K562 (cell line): ENCODE data around the gene NAA10. TPM values are rescaled to one million over a fixed set of nuclear protein-coding genes. Genes with fewer than 3 reads are reported as not detected.

Experiments used
- ARID1B ChIP-seq: fragments of 450-650 bp; IDR thresholded peaks from 2 replicates; pipeline ENCODE4 v1.6.1; 2016; ENCODE audit warnings: antibody characterized with exemption, mild to moderate bottlenecking, inconsistent platforms
- CBFA2T3 ChIP-seq: fragments of 450-650 bp; IDR thresholded peaks from 2 replicates; pipeline ENCODE4 v1.6.1; 2017
- ETV1 ChIP-seq: fragments of 450-650 bp; conservative IDR thresholded peaks from 2 replicates; pipeline ENCODE4 v1.6.1; 2016; ENCODE audit warnings: missing genetic modification characterization, control low read depth, low read depth, missing compliant biosample characterization
- GATAD2A ChIP-seq: fragments of 450-650 bp; IDR thresholded peaks from 2 replicates; pipeline ENCODE4 v1.6.1; 2017
- HDAC2 ChIP-seq: fragments of 450-650 bp; IDR thresholded peaks from 2 replicates; pipeline ENCODE4 v1.6.1; 2016; ENCODE audit warnings: mild to moderate bottlenecking
- HMGN3 ChIP-seq: IDR thresholded peaks from 2 replicates; pipeline ENCODE4 v1.6.1; 2011; ENCODE audit warnings: borderline replicate concordance, low read depth, mild to moderate bottlenecking, mixed read lengths, low read length; ENCODE audit not compliant: insufficient read length; ENCODE audit errors: extremely low read depth
- HNRNPK ChIP-seq: fragments of 200-400 bp; formaldehyde crosslinking; IDR thresholded peaks from one replicate; pipeline ENCODE4 v1.6.1; 2018; ENCODE audit warnings: mild to moderate bottlenecking, low read depth, low read length; ENCODE audit not compliant: poor library complexity, severe bottlenecking
- KHSRP ChIP-seq: fragments of 450-650 bp; IDR thresholded peaks from 2 replicates; pipeline ENCODE4 v1.6.1; 2017
- MAZ ChIP-seq, 2 experiments: fragments of 450-650 bp in 1 of 2; sonication (generic) in 1 of 2; formaldehyde crosslinking; IDR thresholded peaks in 1 of 2; conservative IDR thresholded peaks in 1 of 2; 2 replicates each; pipeline versions ENCODE4 v1.4.0 to v1.5.0; 2020; ENCODE audit warnings: mild to moderate bottlenecking in 1 of 2, missing genetic modification reagents in 1 of 2
- MLLT1 ChIP-seq, 2 experiments: fragments of 450-650 bp; IDR thresholded peaks; 2 replicates each; pipeline ENCODE4 v1.6.1; 2016
- MTA2 ChIP-seq: fragments of 450-650 bp; IDR thresholded peaks from 2 replicates; pipeline ENCODE4 v1.6.1; 2016; ENCODE audit warnings: low read depth
- NONO ChIP-seq, 2 experiments: fragments of 200-400 bp in 1 of 2; fragments of 450-650 bp in 1 of 2; formaldehyde crosslinking in 1 of 2; IDR thresholded peaks; 2 replicates each; pipeline ENCODE4 v1.6.1; 2017; ENCODE audit warnings: low read depth in 2 of 2, mild to moderate bottlenecking in 2 of 2, moderate library complexity in 2 of 2, low read length in 1 of 2
- PRDM10 ChIP-seq: fragments of 450-650 bp; IDR thresholded peaks from 2 replicates; pipeline ENCODE4 v1.6.1; 2018; ENCODE audit not compliant: partially characterized antibody
- RCOR1 ChIP-seq, 2 experiments: IDR thresholded peaks; 2 replicates each; pipeline ENCODE4 v1.6.1; 2012; ENCODE audit warnings: low read depth in 2 of 2, low read length in 2 of 2, borderline replicate concordance in 1 of 2, improper control_type of control experiment in 1 of 2
- SMAD3 ChIP-seq: fragments of 450-650 bp; formaldehyde crosslinking; conservative IDR thresholded peaks from 2 replicates; pipeline ENCODE4 v1.4.0; 2020; ENCODE audit warnings: mild to moderate bottlenecking
- ZBED1 ChIP-seq: IDR thresholded peaks from 2 replicates; pipeline ENCODE4 v1.6.1; 2014
- ZNF124 ChIP-seq: sonication (generic); formaldehyde crosslinking; IDR thresholded peaks from 2 replicates; pipeline ENCODE4 v1.8.1; 2022; ENCODE audit warnings: missing genetic modification reagents
- ZNF175 ChIP-seq: fragments of 200-800 bp; sonication (Bioruptor generic); IDR thresholded peaks from 2 replicates; pipeline ENCODE4 v1.6.1; 2016; ENCODE audit warnings: low read depth, mild to moderate bottlenecking, missing genetic modification characterization, missing compliant biosample characterization
- ZNF224 ChIP-seq: sonication (generic); formaldehyde crosslinking; IDR thresholded peaks from 2 replicates; pipeline ENCODE4 v1.8.0; 2022; ENCODE audit warnings: mild to moderate bottlenecking, missing genetic modification reagents
- ZNF398 ChIP-seq: fragments of 250-450 bp; sonication (Bioruptor Pico); IDR thresholded peaks from 2 replicates; pipeline ENCODE4 v1.8.0; 2021; ENCODE audit warnings: moderate library complexity, mild to moderate bottlenecking, inconsistent platforms
- polyA plus RNA-seq, 8 experiments: library from polyadenylated mRNA; depleted of rRNA in 4 of 8; stranded (reverse) in 5 of 8; unstranded in 3 of 8; fragments of >200 nt; fragmentation: Nextera tagmentation in 2 of 8; fragmentation: Illumina TruSeq in 1 of 8; extraction: Ambion mirVana in 2 of 8; extraction: Trizol in 1 of 8; gene quantifications; 2 replicates each; pipeline versions ENCODE4 v1.2.1 to v1.2.3, GENCODE V29; 2011 to 2014; ENCODE audit warnings: inconsistent platforms in 1 of 8, missing spikeins in 1 of 8
- total RNA-seq, 7 experiments: library from RNA; depleted of rRNA in 6 of 7; stranded (reverse); fragments of >200 nt in 6 of 7; fragmentation: Illumina TruSeq in 2 of 7; extraction: Trizol in 2 of 7; gene quantifications; 2 replicates each; pipeline versions ENCODE4 v1.2.1 to v1.2.3, GENCODE V29; 2011 to 2021; ENCODE audit warnings: low replicate concordance in 1 of 7

NAA10 gene
- total and polyA plus RNA-seq, 9 of the 15 experiments (the other 6 are each of a cell fraction or from before 2014, with no cell fraction given) = 11.1 to 250 (median 134) TPM

- TF ChIP-seq GATAD2A = no peak
- TF ChIP-seq HDAC2 = peak; percentile 51
- TF ChIP-seq ZNF224 (CRISPR knock-in tag) = no peak
- TF ChIP-seq ETV1 (tag) = peak; percentile 26; the same call in 1 of the 2 replicates
- TF ChIP-seq ARID1B = peak; percentile 56
- TF ChIP-seq MLLT1 (IDR thresholded peaks at IDR 0.05) = peak in 1 of 2 experiments; percentile 63; a peak in 1 of 4 replicates
- TF ChIP-seq ZBED1 = no peak
- no peak; the same call in 1 of the 2 replicates for TF ChIP-seq MTA2
- TF ChIP-seq SMAD3 (CRISPR knock-in tag) = no peak
- TF ChIP-seq CBFA2T3 = peak; percentile 67
- TF ChIP-seq KHSRP = no peak
- 0 out of 2 replicates have a peak, but pooled peaks have one; percentile 30 for TF ChIP-seq ZNF175 (CRISPR knock-in tag)
- TF ChIP-seq ZNF398 = no peak
- no peak for TF ChIP-seq HNRNPK
- TF ChIP-seq RCOR1 (IDR thresholded peaks at IDR 0.05; ENCODE audit: borderline replicate concordance in 1 of 2, low read depth in 2 of 2, low read length in 2 of 2) = peak in 1 of 2 experiments; percentile 69; a peak in 1 of 4 replicates
- no peak for TF ChIP-seq HMGN3
- TF ChIP-seq NONO (IDR thresholded peaks at IDR 0.05; ENCODE audit: low read depth in 2 of 2, low read length in 1 of 2) = 0 out of 4 replicates have a peak, but pooled peaks of 1 of the 2 experiments have one; percentile 17
- TF ChIP-seq PRDM10 = no peak
- peak in 1 of 2 experiments; percentile 68; a peak in 2 of 4 replicates for TF ChIP-seq MAZ (CRISPR knock-in tag; conservative IDR thresholded peaks at IDR 0.05 in 1 of 2, IDR thresholded peaks at IDR 0.05 in 1 of 2)
- TF ChIP-seq ZNF124 (CRISPR knock-in tag) = no peak
These were observed 33.7 kb downstream of the NAA10 start (continued) for GRCh38 chrX:153900831-153901752.
